ENCODE results near the gene GPC4.
A peak's percentile ranks its signal among the peaks of the same experiment; 100 is the strongest.

Gene GPC4

GRCh38 chrX:133389975-133390374, 25.3 kb downstream of the GPC4 start:
- H3K36me3 ChIP-seq (ENCODE audit: insufficient read depth, low read length), result no peaks in the 10 kb centered on the region
- H3K4me1 ChIP-seq (ENCODE audit: insufficient read depth, low read length, severe bottlenecking), result no peaks in the 10 kb centered on the region
- H3K9ac ChIP-seq (ENCODE audit: low read length), result no peak overlapping the region
- H3K4me2 ChIP-seq (ENCODE audit: low read length), result no peak overlapping the region
- no peak for TF ChIP-seq EZH2 (IDR thresholded peaks at IDR 0.05; ENCODE audit: borderline replicate concordance, low read length)
- no peak overlapping the region for H3K4me3 ChIP-seq (ENCODE audit: low read depth, low read length, poor library complexity, severe bottlenecking)
- H3K79me2 ChIP-seq (ENCODE audit: insufficient read depth, low read length), result no peaks in the 10 kb centered on the region
- H3F3A ChIP-seq (ENCODE audit: insufficient read depth, low read length), result no peaks in the 10 kb centered on the region
- no peaks in the 10 kb centered on the region for H3K27me3 ChIP-seq (ENCODE audit: insufficient read depth, low read length)
- H3K27ac ChIP-seq (ENCODE audit: low read depth, low read length, poor library complexity, severe bottlenecking), result no peak overlapping the region
- no peaks in the 10 kb centered on the region for H3K9me2 ChIP-seq (ENCODE audit: low read depth, low read length)
- H4K20me1 ChIP-seq (ENCODE audit: insufficient read depth, low read length), result no peaks in the 10 kb centered on the region
- no peaks in the 10 kb centered on the region for H3K9me3 ChIP-seq (ENCODE audit: low read length)
- H2AFZ ChIP-seq (ENCODE audit: low read length), result no peak overlapping the region

- TF ChIP-seq, protein P1, sequence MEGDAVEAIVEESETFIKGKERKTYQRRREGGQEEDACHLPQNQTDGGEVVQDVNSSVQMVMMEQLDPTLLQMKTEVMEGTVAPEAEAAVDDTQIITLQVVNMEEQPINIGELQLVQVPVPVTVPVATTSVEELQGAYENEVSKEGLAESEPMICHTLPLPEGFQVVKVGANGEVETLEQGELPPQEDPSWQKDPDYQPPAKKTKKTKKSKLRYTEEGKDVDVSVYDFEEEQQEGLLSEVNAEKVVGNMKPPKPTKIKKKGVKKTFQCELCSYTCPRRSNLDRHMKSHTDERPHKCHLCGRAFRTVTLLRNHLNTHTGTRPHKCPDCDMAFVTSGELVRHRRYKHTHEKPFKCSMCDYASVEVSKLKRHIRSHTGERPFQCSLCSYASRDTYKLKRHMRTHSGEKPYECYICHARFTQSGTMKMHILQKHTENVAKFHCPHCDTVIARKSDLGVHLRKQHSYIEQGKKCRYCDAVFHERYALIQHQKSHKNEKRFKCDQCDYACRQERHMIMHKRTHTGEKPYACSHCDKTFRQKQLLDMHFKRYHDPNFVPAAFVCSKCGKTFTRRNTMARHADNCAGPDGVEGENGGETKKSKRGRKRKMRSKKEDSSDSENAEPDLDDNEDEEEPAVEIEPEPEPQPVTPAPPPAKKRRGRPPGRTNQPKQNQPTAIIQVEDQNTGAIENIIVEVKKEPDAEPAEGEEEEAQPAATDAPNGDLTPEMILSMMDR (IDR thresholded peaks at IDR 0.05; ENCODE audit: low read length), result no peak
- TF ChIP-seq EZH2 (IDR thresholded peaks at IDR 0.05; ENCODE audit: borderline replicate concordance, low read length), result no peak
- Histone ChIP-seq H3K79me2 (ENCODE audit: insufficient read depth, low read length) (no peaks in the 10 kb centered on the region), H3F3A (ENCODE audit: insufficient read depth, low read length) (no peaks in the 10 kb centered on the region), H3K4me3 (ENCODE audit: low read depth, low read length, poor library complexity, severe bottlenecking) (no peak overlapping the region), H3K27ac (ENCODE audit: low read depth, low read length, poor library complexity, severe bottlenecking) (no peak overlapping the region), H2AFZ (ENCODE audit: low read length) (no peak overlapping the region), H3K27me3 (ENCODE audit: insufficient read depth, low read length) (no peaks in the 10 kb centered on the region), H3K9me2 (ENCODE audit: low read depth, low read length) (no peaks in the 10 kb centered on the region), H3K36me3 (ENCODE audit: insufficient read depth, low read length) (no peaks in the 10 kb centered on the region), H3K4me1 (ENCODE audit: insufficient read depth, low read length, severe bottlenecking) (peaks cover 22% of the 10 kb centered on the region), H3K9ac (ENCODE audit: low read length) (no peak overlapping the region), H3K4me2 (ENCODE audit: low read length) (no peak overlapping the region), H3K9me3 (ENCODE audit: low read length) (no peaks in the 10 kb centered on the region), H4K20me1 (ENCODE audit: insufficient read depth, low read length) (no peaks in the 10 kb centered on the region)
Observed at GRCh38 chrX:133384454-133384853, 30.8 kb downstream of the GPC4 start.

DNA sequence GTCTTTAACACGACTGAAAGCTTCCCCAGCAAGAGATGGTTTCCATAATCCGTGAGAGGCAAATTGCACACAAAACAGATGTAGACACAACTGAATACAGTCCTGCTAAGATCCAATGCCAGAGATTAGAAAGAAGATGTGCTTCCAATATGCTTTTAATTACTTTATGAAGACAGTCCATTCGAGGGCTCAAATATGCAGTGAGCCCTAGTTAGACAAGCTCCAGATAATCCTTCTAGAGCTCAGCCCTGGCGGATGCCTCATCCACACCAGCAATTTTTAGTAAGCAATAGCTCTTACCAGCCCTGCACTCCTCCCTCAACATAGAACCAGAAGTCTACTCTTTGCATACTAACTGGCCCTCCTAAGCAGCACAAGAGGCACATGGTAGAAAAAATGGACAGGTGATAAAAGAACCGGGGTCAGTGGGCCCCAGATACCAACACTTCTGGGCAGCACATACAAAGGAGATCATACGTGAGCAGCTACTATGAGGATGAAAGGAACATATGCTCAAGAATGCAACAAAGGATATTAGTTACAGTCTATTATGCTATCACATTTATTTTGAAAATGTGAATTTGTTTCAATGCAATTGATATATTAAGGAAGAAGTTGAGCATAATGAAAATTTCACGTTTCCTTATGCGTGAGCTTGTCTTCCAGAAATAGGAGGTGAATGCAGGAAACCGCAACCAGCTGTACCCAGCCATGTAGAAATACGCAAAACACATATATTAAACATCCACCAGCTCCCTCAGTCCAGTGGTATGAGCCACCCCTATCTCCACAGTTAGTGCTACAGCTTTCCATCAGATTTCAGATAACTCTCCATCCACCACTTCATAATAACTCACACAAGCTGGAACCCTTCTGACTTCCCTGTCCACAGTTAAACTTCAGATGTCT, 34.3 kb downstream of the GPC4 start:
- no peaks in the 10 kb centered on the region for H3K9me3 ChIP-seq (ENCODE audit: low read length)
- no peak for TF ChIP-seq EZH2 (IDR thresholded peaks at IDR 0.05; ENCODE audit: borderline replicate concordance, low read length)
- TF ChIP-seq, protein P1 (IDR thresholded peaks at IDR 0.05; ENCODE audit: low read length), result no peak

More for the DNA sequence above, 34.3 kb downstream of the GPC4 start:
- H3K27me3 ChIP-seq (ENCODE audit: insufficient read depth, low read length), result no peaks in the 10 kb centered on the region
- no peak overlapping the region for H2AFZ ChIP-seq (ENCODE audit: low read length)
- H3K9me2 ChIP-seq (ENCODE audit: low read depth, low read length), result no peaks in the 10 kb centered on the region
- no peaks in the 10 kb centered on the region for H4K20me1 ChIP-seq (ENCODE audit: insufficient read depth, low read length)
- H3K4me2 ChIP-seq (ENCODE audit: low read length), result no peak overlapping the region; the same call in 1 of the 2 replicates
- H3K36me3 ChIP-seq (ENCODE audit: insufficient read depth, low read length), result no peaks in the 10 kb centered on the region
- no peaks in the 10 kb centered on the region for H3F3A ChIP-seq (ENCODE audit: insufficient read depth, low read length)
- H3K4me3 ChIP-seq (ENCODE audit: low read depth, low read length, poor library complexity, severe bottlenecking), result no peak overlapping the region
- H3K9ac ChIP-seq (ENCODE audit: low read length), result no peak overlapping the region
- peak overlapping the region; percentile 55 for H3K27ac ChIP-seq (ENCODE audit: low read depth, low read length, poor library complexity, severe bottlenecking)
- H3K79me2 ChIP-seq (ENCODE audit: insufficient read depth, low read length), result no peaks in the 10 kb centered on the region
- H3K4me1 ChIP-seq (ENCODE audit: insufficient read depth, low read length, severe bottlenecking), result peaks cover 22% of the 10 kb centered on the region

All from OCI-LY1 (cell line).